K562 (cell line): ENCODE results near the gene TPBG. TPM values are rescaled to one million over a fixed set of nuclear protein-coding genes. Genes with fewer than 3 reads are reported as not detected.

Experiments used
- CAMTA2 ChIP-seq: fragments of 250-450 bp; sonication (Bioruptor Pico); conservative IDR thresholded peaks from 2 replicates; pipeline ENCODE4 v1.5.1; 2022
- EGR1 ChIP-seq: fragments of 450-650 bp; conservative IDR thresholded peaks from 2 replicates; pipeline ENCODE4 v1.6.1; 2017; ENCODE audit warnings: mild to moderate bottlenecking
- MXI1 ChIP-seq: IDR thresholded peaks from 2 replicates; pipeline ENCODE4 v1.6.1; 2011; ENCODE audit warnings: low read depth, mild to moderate bottlenecking, improper control_type of control experiment, low read length
- PHTF2 ChIP-seq: fragments of 250-450 bp; sonication (Bioruptor Pico); IDR thresholded peaks from 2 replicates; pipeline ENCODE4 v1.5.0; 2021; ENCODE audit warnings: mild to moderate bottlenecking
- POLR2AphosphoS5 ChIP-seq: IDR thresholded peaks from 2 replicates; pipeline ENCODE4 v1.6.1; 2011; ENCODE audit warnings: mild to moderate bottlenecking, low read depth, low read length, moderate library complexity; ENCODE audit not compliant: control insufficient read depth, insufficient read depth
- PRDM10 ChIP-seq: fragments of 450-650 bp; IDR thresholded peaks from 2 replicates; pipeline ENCODE4 v1.6.1; 2018; ENCODE audit not compliant: partially characterized antibody
- RCOR1 ChIP-seq, 2 experiments: IDR thresholded peaks; 2 replicates each; pipeline ENCODE4 v1.6.1; 2012; ENCODE audit warnings: low read depth in 2 of 2, low read length in 2 of 2, borderline replicate concordance in 1 of 2, improper control_type of control experiment in 1 of 2
- RREB1 ChIP-seq: fragments of 250-450 bp; sonication (Bioruptor Pico); IDR thresholded peaks from 2 replicates; pipeline ENCODE4 v1.4.0; 2020
- SLC30A9 ChIP-seq: fragments of 250-450 bp; sonication (Bioruptor Pico); IDR thresholded peaks from 2 replicates; pipeline ENCODE4 v1.8.0; 2022; ENCODE audit warnings: mild to moderate bottlenecking, moderate library complexity
- SREBF2 ChIP-seq: sonication (generic); formaldehyde crosslinking; IDR thresholded peaks from 2 replicates; pipeline ENCODE4 v1.4.0; 2020; ENCODE audit warnings: mild to moderate bottlenecking, missing genetic modification reagents
- ZBTB1 ChIP-seq: sonication (generic); formaldehyde crosslinking; IDR thresholded peaks from 2 replicates; pipeline ENCODE4 v1.8.1; 2023; ENCODE audit warnings: missing genetic modification reagents, low read depth, mild to moderate bottlenecking, borderline replicate concordance
- ZFP1 ChIP-seq: fragments of 450-650 bp; formaldehyde crosslinking; IDR thresholded peaks from 2 replicates; pipeline ENCODE4 v1.4.0; 2020; ENCODE audit warnings: mild to moderate bottlenecking, mixed read lengths
- ZNF764 ChIP-seq: fragments of 250-450 bp; sonication (Bioruptor Pico); IDR thresholded peaks from 2 replicates; pipeline ENCODE4 v1.4.0; 2020; ENCODE audit warnings: low read depth, mild to moderate bottlenecking, moderate library complexity
- ZNF766 ChIP-seq: fragments of 200-800 bp; sonication (Bioruptor generic); conservative IDR thresholded peaks from 2 replicates; pipeline ENCODE4 v1.6.1; 2016; ENCODE audit warnings: missing genetic modification characterization, missing compliant biosample characterization
- polyA plus RNA-seq, 8 experiments: library from polyadenylated mRNA; depleted of rRNA in 4 of 8; stranded (reverse) in 5 of 8; unstranded in 3 of 8; fragments of >200 nt; fragmentation: Nextera tagmentation in 2 of 8; fragmentation: Illumina TruSeq in 1 of 8; extraction: Ambion mirVana in 2 of 8; extraction: Trizol in 1 of 8; gene quantifications; 2 replicates each; pipeline versions ENCODE4 v1.2.1 to v1.2.3, GENCODE V29; 2011 to 2014; ENCODE audit warnings: inconsistent platforms in 1 of 8, missing spikeins in 1 of 8
- total RNA-seq, 7 experiments: library from RNA; depleted of rRNA in 6 of 7; stranded (reverse); fragments of >200 nt in 6 of 7; fragmentation: Illumina TruSeq in 2 of 7; extraction: Trizol in 2 of 7; gene quantifications; 2 replicates each; pipeline versions ENCODE4 v1.2.1 to v1.2.3, GENCODE V29; 2011 to 2021; ENCODE audit warnings: low replicate concordance in 1 of 7

Gene TPBG
- total and polyA plus RNA-seq, 9 of the 15 experiments (the other 6 are each of a cell fraction or from before 2014, with no cell fraction given) = 0.18 to 0.88 (median 0.36) TPM

DNA sequence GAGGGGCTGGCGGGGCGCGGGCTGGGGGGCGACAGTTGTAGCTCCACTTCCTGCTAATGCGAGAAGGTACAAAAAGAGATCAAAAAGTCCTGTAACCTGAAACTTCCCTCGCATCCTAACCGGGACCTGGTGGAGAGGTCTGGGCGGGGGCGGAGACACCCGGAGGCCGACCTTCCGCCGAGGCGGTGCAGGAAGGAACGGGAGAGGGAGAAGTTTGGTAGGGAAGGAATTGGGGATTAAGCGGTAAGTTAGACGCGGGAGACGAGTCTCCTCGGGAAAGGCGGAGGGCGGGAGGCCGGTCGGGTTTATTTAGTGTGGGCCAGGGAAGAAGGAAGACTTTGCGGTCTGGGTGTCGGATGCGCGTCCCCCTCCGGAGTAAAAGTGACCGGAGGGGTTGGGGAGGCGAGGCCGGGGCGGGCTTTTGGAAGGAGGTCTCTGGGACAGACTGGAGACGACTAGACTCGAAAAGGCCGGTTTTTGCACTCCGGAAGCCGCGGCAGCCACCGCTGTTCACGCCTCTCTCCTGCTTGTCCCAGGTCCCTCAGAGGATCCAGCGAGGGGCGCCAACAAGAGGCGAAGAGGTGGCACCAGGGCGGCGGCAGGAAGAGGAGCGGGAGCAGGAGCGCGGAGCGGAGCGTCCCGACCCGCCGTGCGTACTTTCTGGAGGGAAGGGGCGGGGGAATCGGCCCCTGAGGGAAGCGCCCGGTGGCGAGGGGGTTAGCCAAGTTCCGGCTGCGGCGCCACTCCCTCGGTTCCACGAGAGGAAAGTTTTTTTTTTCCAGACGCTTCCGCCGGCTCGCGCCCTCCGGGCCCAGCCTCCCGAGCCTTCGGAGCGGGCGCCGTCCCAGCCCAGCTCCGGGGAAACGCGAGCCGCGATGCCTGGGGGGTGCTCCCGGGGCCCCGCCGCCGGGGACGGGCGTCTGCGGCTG is 734 bp downstream of the TPBG start (continued):
- peak; percentile 63 for TF ChIP-seq PRDM10
- no peak for TF ChIP-seq ZFP1 (CRISPR knock-in tag)
- TF ChIP-seq ZNF766 = no peak
- TF ChIP-seq ZNF764 (CRISPR knock-in tag) = no peak
- TF ChIP-seq RREB1 (CRISPR knock-in tag) = no peak
- TF ChIP-seq RCOR1 (IDR thresholded peaks at IDR 0.05; ENCODE audit: borderline replicate concordance in 1 of 2, low read depth in 2 of 2, low read length in 2 of 2) = no peak
- TF ChIP-seq SLC30A9 = no peak
- no peak for TF ChIP-seq CAMTA2
- TF ChIP-seq SREBF2 (CRISPR knock-in tag) = no peak
- TF ChIP-seq MXI1 = no peak
- TF ChIP-seq EGR1 = peak; percentile 48
- no peak for TF ChIP-seq POLR2AphosphoS5
- no peak for TF ChIP-seq ZBTB1 (CRISPR knock-in tag)
- no peak for TF ChIP-seq PHTF2 (CRISPR knock-in tag)
- TF ChIP-seq, all 486 proteins: peak for 3
